WI38 (cell line): Measurements from ENCODE around the gene ISX.

Experiments used
- H3K4me3 ChIP-seq: 2 replicates; pipeline ENCODE4 v1.5.1; 2011; ENCODE audit warnings: low read depth, mild to moderate bottlenecking, control low read depth, low read length
- TF ChIP-seq, protein P1 (sequence below): IDR thresholded peaks from 2 replicates; pipeline ENCODE4 v1.5.1; 2012; ENCODE audit warnings: low read depth, mild to moderate bottlenecking, control low read depth, low read length

The ISX gene

DNA sequence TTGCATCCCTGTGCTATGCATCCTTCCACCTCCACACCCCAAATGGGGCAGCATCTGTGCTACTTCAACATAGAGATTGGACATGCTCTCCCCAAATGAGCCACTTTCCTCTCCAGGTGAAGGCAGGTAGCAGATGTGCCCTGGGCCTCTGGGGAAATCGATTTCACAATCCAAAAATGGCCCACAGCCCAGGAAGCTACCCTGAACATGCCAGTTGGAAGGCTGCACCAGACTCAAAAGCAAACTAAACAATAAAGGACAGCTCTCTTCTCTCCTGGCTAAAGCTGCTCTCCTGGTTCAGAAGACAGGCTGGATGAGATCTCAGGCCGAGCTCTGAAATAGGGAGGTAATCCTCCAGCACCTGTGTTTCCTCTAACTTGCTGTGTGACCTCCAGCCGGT is 19.7 kb downstream of the ISX start:
- TF ChIP-seq, protein P1, sequence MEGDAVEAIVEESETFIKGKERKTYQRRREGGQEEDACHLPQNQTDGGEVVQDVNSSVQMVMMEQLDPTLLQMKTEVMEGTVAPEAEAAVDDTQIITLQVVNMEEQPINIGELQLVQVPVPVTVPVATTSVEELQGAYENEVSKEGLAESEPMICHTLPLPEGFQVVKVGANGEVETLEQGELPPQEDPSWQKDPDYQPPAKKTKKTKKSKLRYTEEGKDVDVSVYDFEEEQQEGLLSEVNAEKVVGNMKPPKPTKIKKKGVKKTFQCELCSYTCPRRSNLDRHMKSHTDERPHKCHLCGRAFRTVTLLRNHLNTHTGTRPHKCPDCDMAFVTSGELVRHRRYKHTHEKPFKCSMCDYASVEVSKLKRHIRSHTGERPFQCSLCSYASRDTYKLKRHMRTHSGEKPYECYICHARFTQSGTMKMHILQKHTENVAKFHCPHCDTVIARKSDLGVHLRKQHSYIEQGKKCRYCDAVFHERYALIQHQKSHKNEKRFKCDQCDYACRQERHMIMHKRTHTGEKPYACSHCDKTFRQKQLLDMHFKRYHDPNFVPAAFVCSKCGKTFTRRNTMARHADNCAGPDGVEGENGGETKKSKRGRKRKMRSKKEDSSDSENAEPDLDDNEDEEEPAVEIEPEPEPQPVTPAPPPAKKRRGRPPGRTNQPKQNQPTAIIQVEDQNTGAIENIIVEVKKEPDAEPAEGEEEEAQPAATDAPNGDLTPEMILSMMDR, result no peak
- H3K4me3 ChIP-seq, result no peak overlapping the region

DNA sequence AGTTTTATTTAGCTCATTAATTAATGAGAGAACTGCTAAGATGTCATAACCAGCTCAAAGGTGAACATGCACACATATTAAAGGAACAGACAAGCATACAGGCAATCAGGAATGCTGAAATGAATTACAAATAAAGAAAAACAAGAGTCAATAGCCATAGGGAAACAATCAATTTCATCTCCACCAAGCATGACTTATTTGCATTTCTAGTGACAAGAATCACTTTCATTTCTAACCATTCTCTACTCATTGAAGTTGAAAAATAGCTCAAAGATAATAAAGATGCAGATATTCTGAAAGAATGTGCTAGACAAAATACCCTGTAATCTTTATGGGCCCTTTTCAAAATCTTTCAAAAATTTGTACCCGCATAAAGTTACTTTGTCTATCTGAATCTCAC is 23.2 kb downstream of the ISX start:
- no peak overlapping the region for H3K4me3 ChIP-seq
- TF ChIP-seq, protein P1, result no peak

DNA sequence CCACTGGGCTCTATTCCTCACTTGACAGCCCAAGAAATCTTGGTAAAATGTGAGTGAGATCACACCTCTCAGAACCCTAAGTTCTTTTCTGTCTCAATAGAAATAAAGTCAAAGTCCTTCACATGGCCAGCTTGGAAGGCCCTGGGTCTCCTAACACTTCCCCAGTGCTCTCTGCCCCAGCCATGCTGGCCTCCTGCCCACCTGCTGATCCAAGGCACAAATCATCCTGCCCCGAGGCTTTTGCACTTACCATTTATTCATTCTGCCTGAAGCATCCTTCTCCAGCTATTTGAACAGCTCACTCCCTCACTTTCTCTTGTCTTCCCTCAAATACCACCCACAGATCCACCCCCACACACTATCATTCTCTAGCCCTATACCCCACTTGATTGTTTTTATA is 26.4 kb downstream of the ISX start:
- H3K4me3 ChIP-seq, result no peak overlapping the region
- TF ChIP-seq, protein P1, result no peak

DNA sequence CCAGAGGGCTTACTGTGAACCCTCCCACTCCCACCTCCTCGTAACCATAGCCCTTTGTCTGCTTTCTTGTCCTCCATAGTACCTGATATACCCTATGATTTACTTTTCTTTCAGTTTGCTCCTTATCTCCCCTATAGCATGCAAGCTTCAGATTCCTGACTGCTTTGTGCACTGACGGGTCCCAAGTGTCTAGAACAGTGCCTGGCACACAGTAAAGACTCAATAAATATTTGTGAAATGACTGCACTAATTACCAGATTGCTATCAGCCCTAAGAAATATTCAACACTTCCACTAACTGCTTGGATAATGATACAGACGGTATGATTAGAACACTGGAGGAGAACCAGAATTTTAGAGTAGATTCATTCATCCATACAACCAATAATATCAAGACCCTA is 33.0 kb downstream of the ISX start:
- TF ChIP-seq, protein P1, result no peak
- no peak overlapping the region for H3K4me3 ChIP-seq

DNA sequence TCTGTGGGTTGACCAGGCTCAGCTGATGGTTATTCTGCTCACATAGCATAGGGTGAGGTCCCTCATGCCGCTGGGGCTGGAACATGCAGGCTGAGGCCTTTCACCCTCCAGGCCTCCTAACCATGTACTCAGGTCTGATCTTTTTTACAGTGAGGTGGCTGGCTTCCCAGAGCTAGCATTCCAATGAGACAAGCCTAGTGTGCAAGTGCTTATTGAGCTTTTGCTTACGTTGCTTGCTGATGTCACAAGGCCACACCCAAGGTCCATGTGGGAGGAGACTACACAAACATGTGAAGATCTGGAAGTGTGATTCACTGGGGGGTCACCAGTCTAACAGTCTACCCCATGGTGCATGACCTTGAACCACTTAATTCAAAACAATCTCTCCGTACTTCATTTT is 33.9 kb downstream of the ISX start:
- no peak overlapping the region for H3K4me3 ChIP-seq
- TF ChIP-seq, protein P1, result no peak

DNA sequence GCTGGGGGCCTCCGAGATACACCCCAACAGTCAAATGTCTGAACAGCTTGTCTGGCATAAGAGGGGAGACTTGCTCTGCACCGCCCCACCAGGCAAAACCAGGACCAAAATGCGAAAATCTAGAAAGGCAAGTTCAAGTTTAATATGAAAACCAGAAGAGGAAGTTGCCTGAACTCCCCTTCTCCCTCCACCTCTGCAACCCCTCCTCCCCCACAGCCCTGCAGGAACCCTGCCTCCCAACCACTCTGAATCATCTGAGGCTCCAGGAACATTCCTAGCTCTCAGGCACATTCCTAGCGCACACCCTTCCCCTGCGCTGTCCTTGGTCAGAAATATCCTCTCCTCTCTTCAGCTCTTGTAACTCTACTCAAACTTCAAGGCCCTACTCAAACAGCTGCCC is 36.7 kb downstream of the ISX start:
- no peak overlapping the region for H3K4me3 ChIP-seq
- TF ChIP-seq, protein P1, result no peak

DNA sequence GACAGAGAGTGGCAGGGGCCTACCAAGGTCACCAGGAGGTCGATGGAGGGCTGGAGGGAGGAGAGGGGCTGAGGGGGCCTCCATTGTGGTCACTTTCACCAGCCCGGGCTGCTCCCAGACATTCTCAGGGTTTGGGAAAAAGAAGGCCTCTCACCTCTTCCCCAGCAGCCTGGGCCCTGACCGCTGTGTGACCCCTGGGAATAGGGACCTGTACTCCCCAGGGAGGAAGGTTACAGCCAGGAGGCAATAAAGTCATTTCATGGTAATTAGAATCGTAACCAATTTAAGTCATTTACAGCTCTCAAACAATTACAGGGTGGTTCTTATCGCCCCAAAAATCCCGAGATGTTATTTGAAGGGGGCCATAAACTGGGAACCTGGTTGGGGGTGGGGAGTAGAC is 37.8 kb downstream of the ISX start:
- TF ChIP-seq, protein P1, result no peak
- H3K4me3 ChIP-seq, result no peak overlapping the region
